ENCODE data around the gene ZNF629.

DNA sequence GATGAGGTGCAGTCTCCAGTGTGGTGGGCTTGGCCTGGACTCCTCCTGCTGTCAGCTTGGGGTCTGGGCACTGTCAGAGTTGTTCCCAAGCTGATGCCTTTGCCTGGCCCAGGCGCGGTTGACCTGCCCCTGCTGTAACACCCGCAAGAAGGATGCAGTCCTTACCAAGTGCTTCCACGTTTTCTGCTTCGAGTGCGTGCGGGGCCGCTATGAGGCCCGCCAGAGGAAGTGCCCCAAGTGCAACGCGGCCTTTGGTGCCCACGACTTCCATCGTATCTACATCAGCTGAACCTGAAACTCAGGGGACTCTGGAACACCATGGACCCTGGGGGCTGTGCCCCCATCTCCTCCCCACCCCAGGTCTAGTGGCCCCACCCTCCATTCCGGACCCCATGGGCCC, 13.2 kb downstream of the ZNF629 start:
- TF ChIP-seq POLR2AphosphoS5 (IDR thresholded peaks at IDR 0.05; ENCODE audit: borderline replicate concordance, low read depth, low read length): no peak
- no peak for TF ChIP-seq EZH2 (IDR thresholded peaks at IDR 0.05)
- TF ChIP-seq FOXP2 (optimal IDR thresholded peaks at IDR 0.05; ENCODE audit: control extremely low read depth, extremely low read length, insufficient read depth): no peak
